GM19035 (cell line): Measurements from ENCODE around the gene GAB2.
"Not testable (repeated sequence)": the region's sequence is repeated elsewhere in the genome, so short reads cannot be mapped to it uniquely, and the experiment has no call there.

Source experiments
- ATAC-seq: cut with Tn5 transposase; IDR thresholded peaks from one replicate; pipeline ENCODE4 v1.9.1; 2021; ENCODE audit not compliant: unreplicated experiment

Gene GAB2

DNA sequence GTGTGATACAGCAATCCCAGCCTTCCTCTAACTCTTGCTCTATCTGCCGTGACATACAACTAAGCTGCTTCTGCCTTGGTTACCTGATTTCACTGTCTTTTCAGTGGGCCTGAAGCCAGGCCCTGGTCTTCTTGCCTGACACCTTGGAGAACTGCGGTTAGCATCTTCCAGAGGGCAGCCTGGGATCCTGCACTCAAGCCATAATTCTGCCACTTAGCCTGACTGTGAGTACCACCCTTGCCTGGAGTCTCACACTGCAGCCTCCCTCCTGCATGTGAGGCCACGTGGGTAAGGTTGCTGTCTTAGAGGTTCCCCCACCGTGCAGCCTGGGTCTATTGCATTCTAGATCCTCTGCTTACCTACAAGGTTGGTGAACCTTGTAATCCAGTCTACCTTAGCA is 193.1 kb downstream of the GAB2 start:
- ATAC-seq: no peak

DNA sequence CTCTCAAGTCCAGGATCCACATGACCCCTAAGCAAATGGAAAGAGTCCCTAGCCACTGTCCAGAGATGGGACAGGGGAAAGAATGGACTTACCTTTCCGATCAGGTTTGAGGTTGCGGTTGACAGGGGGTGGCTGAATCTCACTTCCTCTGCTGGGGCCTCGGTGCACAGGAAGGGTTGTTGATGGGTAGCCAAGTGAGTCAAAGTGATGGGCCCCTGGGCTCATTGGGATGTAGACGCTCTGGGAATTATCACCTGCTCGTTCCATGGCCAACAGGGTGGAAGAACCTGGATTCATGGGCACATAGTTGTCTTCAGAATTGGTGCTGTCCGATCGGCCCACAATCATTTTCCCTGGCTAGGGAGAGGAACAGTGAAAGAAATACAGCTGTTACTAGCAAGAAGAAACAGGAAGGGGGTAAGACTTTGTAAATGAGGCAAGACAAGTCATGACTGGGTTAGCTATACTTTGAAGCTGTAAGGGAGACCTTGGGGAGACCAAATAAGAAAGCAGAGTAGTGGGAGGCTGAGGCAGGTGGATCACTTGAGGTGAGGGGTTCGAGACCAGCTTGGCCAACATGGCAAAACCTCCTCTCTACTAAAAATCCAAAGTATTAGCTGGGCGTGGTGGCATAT is 194.2 kb downstream of the GAB2 start:
- ATAC-seq: peak; percentile 79

DNA sequence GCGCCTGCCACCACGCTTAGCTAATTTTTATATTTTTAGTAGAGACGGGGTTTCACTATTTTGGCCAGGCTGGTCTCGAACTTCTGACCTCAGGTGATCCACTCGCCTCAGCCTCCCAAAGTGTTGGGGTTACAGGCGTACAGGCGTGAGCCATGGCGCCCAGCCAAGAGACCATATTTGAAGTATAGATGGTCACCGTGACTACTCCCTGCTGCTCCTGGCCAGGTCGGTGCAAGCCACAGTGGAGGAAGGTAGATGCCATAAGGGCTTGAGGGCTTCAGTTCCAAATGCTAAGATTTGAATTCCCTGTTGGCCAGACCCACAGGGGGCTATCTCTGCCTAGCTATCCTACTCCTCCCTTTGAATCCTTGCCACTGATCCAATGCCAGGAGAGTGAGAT is 194.9 kb downstream of the GAB2 start:
- ATAC-seq: not testable (repeated sequence)

- ATAC-seq: no peak
These were observed 196.0 kb downstream of the GAB2 start for GRCh38 chr11:78221396-78222315.

- ATAC-seq: no peak
These were observed 197.1 kb downstream of the GAB2 start for GRCh38 chr11:78220218-78221157.

DNA sequence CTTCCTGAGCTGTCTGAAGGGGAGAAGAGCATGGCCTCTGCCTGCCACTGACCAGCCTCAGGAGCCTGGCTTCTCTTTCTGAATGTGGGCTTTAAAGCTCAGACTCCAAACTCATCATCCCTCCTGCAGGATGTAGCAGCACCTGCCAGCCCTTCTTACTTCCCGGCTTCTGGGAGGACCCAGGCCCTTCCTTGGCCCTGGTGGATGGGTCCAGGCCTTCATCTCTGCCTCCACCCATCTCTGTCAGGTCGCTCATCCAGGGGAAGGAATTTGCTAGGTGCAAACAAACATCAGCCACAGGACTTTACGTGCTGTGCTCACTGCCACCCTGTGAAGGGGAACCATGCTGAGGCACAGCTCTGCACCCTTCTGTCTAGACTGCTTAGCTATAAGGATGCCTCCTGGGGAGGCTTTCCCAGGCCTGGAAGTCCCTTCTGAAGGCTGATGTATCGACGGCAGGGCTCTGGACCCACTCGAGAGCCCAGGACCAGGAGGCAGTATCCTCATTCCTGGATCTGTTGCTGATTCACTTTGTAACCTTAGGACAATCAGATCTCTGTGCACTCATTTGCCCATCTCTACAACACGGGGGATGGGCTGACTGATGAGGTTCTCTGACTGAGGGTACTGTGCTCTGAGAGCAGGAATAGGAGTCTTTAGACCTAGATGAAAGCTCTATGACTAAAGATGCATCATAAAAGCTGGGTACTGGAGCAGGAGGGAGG is 198.0 kb downstream of the GAB2 start:
- ATAC-seq: no peak

GRCh38 chr11:78218707-78219492 is 198.7 kb downstream of the GAB2 start:
- no peak for ATAC-seq

DNA sequence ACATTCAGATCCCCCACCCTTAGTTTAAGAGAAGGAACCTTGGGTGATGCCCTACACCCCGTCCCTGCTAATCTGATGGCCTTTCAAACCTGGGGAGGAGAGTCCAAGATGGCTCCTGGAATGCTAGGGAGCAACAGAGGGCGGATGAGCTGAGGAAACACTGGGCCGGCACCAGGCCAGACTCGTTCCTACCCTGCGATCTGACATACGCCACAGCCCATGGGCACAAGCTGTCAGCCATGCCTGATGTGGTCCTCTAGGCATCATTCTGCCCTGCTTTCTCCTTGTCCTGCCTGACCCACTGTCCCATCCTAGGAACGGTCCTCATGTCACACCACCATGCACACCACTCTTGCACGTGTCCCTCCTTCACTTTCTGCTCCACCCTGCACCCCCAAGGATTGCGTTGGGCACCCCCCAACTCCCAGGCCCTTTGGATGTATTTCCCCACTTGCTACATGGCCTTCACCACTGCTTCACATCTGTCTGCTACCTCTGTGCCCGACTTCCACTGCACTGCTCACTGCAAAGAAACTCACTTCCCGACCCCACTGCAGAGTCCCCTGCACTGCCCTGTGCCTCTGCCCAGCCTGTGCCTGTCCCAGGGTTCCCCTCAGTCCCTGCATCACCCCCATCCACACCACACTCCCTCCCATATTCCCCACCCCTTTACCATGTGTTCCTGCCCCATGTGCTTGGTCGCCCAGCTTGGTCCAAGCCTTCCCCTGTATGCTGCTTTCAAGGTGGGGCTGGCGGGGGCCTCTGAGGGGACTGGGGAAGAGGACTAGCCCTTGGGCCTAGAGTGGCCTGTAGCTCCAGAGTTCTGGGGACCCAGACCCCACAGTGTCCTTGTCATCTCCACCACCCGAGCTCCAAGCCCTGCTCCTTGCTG is 199.7 kb downstream of the GAB2 start:
- no peak for ATAC-seq

- no peak for ATAC-seq
These were observed 200.9 kb downstream of the GAB2 start for GRCh38 chr11:78216571-78217287.

- no peak for ATAC-seq
These were observed 201.6 kb downstream of the GAB2 start for GRCh38 chr11:78216021-78216420.

DNA sequence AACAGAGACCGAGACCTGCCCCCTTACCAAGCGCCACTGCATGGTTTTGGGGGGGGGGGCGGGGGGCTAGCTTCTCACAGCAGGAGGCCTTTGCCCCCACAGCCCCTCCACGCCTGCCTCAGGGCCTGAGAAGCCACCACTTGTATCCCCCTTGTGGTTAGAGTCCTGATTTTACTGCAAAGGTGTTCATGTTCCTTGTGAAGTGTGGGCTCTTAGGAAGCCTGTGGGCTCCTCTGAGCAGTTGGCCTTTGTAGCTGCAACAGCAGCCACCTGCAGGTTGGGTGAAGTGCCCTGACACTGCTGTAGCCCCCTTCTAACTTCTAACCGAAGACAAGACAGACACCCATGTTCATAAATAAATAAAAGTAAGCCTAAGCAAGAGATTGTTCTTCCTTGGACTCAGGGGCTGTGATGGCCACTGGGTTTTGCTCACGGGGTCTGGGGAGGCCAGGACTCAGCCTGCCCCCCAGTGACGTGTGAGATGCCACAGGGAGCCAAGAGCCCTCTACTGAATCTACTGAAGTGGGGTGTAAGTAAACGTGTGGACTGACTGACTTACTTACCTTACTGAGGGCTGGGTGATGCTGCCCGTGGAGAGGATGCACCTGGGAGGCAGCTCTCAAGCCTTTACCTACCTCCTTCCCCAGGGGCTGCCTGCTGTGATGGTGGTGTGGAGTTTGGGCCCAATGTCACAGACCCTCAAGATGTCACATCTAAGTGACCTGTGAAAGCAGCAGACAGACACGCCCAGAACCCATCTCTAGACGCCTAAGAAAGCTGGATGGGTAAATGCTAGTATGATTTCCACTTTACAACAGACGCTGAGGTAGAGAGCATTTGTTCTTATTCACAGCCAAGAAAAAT is 203.1 kb downstream of the GAB2 start:
- no peak for ATAC-seq

GRCh38 chr11:78213526-78214330 is 203.9 kb downstream of the GAB2 start:
- no peak for ATAC-seq

GRCh38 chr11:78212586-78213371 is 204.8 kb downstream of the GAB2 start:
- ATAC-seq: no peak

DNA sequence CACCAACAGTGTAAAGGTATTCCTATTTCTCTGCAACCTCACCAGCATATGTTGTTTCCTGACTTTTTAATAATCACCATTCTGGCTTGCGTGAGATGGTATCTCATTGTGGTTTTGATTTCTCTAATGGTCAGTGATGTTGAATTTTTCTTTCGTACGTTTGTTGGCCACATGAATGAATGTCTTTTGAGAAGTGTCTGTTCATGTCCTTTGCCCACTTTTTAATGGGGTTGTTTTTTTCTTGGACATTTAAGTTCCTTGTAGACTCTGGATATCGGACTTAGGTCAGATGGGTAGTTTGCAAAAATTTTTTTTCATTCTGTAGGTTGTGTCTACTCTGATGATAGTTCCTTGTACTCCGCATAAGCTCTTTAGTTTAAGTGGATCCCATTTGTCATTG is 206.1 kb downstream of the GAB2 start:
- no peak for ATAC-seq

- ATAC-seq: no peak
These were observed 207.5 kb downstream of the GAB2 start for GRCh38 chr11:78210000-78210608.
